Left colon (tissue), 2 donors: Measurements from ENCODE around the gene NUB1. TPM values are rescaled to one million over a fixed set of nuclear protein-coding genes. Genes with fewer than 3 reads are reported as not detected.

Experiments used
- ATAC-seq: fragments of 200-7000 bp; cut with Tn5 transposase; one replicate; pipeline ENCODE4 v1.9.1; 2020; ENCODE audit warnings: mild to moderate bottlenecking, moderate library complexity
- DNase-seq, 2 donors: peaks; one replicate each; pipeline ENCODE4 v3.0.0-alpha.2; 2020
- intact Hi-C, 2 donors: fragments of 100-400 bp; cut with DNase I in 1 of 2; cut with micrococcal nuclease in 1 of 2; formaldehyde crosslinking; loops; one replicate each; pipeline versions ENCODE4 v1.11.2 to v1.14.0; 2022; cut with DNase I, micrococcal nuclease
- total RNA-seq, 2 donors: library from RNA; stranded (reverse); fragmentation: NEBNext Ultra II Directional; extraction: Animal tissue kit (Norgen Biotek cat#: 25700); gene quantifications; one replicate each; pipeline ENCODE4 v1.2.1, GENCODE V29; 2021
- donor health status: DM: no; HTN: no; CAD: no.
- donor health status: DM: yes; HTN: yes; CAD: no.

The NUB1 gene
- total RNA-seq, 2 donors from 2014 or later = 50.7 to 53.3 TPM

DNA sequence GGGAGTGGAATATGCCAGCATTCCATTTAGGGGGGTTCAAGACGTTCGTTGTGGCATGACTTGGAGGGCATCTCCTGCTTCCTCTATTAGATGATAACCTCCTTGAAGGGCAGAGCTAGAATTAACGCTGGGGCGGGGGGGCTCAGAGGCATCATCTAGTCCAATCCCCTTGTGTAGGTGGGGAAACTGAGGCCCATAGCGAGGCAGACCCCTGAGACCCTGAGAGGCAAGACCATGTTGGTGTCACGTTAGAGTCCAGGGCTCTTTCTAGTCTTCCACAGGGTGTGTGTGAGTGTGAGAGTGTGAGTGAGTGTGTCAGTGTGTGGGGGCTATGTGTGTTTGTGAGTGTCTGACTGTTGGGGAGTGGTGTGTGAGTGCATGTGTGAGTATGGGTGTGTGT lies 29.3 kb upstream of the NUB1 start:
- intact Hi-C loops = no loop called here
- no peak for DNase-seq
- ATAC-seq = no peak

- intact Hi-C loops = no loop called here
- DNase-seq = no peak
- ATAC-seq = no peak
These were observed 28.5 kb upstream of the NUB1 start for GRCh38 chr7:151312831-151313809.

DNA sequence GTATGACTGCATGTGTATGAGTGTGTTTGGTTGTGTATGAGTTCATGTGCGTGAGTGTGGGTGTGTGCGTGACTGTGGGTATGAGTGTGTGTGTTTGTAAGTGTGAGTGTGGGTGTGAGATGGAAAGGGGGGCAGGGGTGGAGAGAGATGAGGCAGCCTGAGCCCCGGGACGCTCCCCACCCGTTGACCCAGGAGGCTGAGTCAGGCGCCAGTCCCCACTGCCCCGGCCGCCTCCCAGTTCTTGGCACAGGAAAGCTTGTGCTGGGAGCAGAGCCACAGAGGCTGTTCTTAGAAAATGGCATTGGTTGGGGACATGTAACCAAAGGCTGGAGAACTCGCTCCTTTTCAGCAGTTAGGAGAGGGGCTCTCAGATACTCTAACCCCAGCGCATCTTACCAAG lies 27.8 kb upstream of the NUB1 start:
- ATAC-seq (no peak), DNase-seq (no peak)
- intact Hi-C loops = loop anchor here in 1 of 2 donors (2.0 kb wide), 1 partner anchor 37 kb away; no protein-coding TSS in a partner anchor

DNA sequence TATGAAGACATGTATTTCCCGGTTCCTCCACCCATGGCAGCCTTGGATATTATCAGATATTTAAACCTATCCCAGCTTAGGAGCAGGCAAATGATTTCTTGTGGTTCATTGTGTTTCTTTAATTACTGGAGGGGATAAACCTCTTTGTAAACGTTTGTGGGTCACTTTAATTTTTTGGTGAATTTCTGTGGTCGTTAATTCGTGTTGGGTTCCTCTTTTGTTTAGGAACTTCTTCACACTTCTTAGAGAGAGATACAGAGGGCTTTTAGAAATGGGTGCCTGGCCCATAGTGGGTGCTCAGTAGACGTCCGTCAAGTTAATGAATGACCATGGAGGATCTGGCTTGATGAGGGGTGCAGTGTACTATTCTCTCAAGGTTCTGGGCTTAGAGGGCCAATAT lies 27.2 kb upstream of the NUB1 start:
- ATAC-seq = no peak
- no peak for DNase-seq
- intact Hi-C loops = loop anchor here in 1 of 2 donors (2.0 kb wide), 1 partner anchor 36 kb away; no protein-coding TSS in a partner anchor

- DNase-seq = peak; percentile 45 to 70
- peak; percentile 67 for ATAC-seq
- intact Hi-C loops = loop anchor here in 1 of 2 donors (2.0 kb wide), 1 partner anchor 36 kb away; no protein-coding TSS in a partner anchor
These were observed 26.5 kb upstream of the NUB1 start for GRCh38 chr7:151315038-151315655.

DNA sequence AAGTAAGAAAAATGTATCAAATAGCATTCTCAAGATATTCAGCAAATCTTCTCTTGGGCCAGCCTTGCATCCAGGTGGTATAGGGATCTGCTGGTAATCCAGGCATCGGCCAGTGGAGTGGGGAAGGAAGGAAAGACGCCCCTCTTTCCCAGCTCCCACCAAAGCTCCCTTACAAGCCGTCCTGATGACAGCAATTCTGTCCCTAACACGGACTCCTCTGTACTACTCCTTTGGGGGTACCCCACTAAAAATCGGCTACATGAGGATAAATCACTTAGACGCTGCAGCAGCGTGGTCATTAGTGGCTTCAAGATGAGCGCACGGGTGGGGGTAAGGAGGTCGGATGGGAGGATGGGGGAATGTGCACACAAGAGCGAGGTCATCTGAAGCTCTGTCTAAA lies 24.7 kb upstream of the NUB1 start:
- intact Hi-C loops = no loop called here
- no peak for ATAC-seq
- DNase-seq = no peak

- DNase-seq (no peak), ATAC-seq (no peak)
- intact Hi-C loops = no loop called here
These were observed 23.7 kb upstream of the NUB1 start for GRCh38 chr7:151317936-151318335.

GRCh38 chr7:151319189-151319588 lies 22.4 kb upstream of the NUB1 start:
- ATAC-seq (no peak), DNase-seq (no peak)
- intact Hi-C loops = no loop called here

DNA sequence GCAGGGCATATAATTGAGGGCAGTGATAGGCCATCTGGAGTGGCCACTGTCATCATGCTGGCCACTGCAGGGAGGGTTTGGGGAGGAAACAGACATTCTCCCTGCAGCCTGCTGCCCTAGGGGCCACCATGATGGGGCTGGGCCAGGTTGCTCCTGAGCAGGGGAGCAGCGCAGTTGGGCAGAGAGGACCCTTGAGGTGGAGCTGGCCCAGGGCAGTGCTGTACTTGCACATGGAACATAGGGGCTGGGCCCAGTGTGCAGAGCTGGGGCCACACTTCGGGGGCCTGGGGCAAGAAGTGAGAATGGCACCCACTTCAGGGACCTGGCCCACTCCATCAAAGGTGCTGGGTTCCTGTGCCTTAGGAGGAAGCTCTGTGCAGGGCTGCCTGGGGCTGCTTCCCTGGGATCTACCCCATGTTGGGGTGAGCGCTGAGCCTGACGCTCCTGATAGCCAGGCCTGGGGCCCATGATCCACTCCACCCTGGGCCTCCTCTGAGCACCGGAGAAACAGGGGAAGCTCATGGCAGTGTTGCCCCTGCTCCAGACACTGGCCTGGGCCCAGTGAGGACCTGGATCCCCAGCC lies 21.3 kb upstream of the NUB1 start:
- intact Hi-C loops = no loop called here
- DNase-seq (no peak), ATAC-seq (no peak)

DNA sequence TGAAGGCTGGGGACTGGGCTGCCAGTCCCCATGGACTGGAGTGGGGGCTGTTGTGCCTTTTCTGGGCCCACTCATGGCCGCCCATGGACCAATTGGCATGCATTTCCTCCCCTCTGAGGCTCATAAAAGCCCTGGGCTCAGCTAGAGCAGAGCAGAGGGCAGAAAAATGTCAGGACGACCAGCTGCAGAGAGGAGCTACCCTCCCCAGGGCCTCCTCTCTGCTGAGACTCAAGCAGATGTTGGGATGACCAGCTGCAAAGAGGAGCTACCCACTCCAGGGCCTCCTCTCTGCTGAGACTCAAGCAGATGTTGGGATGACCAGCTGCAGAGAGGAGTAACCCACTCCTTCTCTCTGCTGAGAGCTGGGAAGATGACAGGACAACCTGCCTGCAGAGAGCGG lies 20.3 kb upstream of the NUB1 start:
- DNase-seq = no peak
- intact Hi-C loops = no loop called here

DNA sequence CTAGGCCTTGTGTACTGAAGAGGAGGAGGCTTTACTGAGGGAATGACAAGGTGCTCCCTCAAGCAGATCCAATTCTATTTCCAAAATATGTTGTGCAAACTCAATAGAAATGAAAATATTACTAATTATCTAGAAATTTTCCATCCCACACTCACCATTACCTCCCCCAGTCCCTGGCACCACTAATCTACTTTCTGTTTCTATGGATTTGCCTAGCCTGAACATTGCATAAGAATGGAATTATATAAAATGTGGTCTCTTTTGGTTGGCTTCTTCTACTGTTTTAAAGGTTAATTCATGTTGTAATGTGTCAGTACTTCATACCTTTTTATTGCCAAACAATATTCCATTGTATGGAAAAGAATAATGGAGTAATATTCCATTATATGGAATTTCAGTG lies 18.7 kb upstream of the NUB1 start:
- intact Hi-C loops = no loop called here
- DNase-seq = no peak
- ATAC-seq = no peak

More for the DNA sequence above, 20.3 kb upstream of the NUB1 start:
- no peak for ATAC-seq

DNA sequence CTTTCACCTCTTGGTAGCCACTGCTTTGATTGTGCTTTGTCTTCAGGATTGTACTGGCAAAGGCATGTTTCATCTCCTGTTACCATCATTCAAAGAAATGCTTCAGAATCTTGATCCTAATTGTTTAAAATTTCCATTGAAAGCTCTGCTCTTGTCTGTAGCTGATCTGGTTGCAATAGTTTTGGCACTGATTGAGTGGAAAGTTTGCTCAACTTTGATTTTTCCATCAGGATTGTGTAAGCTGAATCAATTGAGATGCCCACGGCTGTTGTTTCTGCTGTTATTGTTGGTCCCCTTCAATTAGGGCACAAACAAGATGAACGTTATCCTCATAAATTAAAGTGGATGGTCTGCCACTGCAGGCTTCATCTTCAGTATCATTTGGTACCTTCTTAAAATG lies 14.6 kb upstream of the NUB1 start:
- DNase-seq (no peak), ATAC-seq (no peak)
- intact Hi-C loops = no loop called here

DNA sequence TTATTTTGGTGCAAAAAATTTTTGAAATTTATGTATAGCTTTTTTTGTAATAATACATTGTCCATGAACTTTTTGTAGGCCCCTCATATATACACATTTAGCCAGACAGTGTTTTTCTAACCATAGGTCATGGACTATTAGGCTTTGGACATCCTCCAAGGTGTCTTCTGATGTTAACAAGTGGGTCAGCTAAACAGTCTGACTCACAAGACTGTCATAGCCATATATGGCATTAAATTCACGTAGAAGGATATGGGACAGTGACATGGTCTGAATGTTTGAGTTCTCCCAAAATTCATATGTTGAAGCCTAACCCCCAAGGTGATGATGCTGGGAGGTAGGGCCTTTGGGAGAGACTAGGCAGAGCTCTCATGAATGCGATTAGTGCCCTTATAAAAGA lies 14.0 kb upstream of the NUB1 start:
- DNase-seq (no peak), ATAC-seq (no peak)
- intact Hi-C loops = no loop called here

DNA sequence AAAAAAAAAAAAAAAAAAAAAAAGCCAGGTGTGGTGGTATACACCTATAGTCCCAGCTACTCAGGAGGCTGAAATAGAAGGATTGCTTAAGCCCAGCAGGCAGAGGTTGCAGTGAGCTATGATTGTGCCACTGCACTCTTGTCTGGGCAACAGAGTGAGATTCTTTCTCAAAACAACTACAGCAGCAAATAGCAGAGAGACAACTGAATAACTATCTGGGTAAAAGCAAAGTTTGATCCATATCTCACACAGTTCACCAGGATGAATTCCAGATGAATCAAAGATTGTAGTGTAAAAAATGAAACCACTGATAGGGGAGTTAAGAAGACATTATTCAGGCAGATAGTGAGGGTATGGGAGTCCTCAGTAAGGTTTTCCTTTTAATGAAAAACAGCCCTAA lies 11.4 kb upstream of the NUB1 start:
- ATAC-seq = no peak
- intact Hi-C loops = no loop called here
- DNase-seq = no peak

GRCh38 chr7:151330661-151331060 lies 11.0 kb upstream of the NUB1 start:
- intact Hi-C loops = no loop called here
- ATAC-seq = no peak
- no peak for DNase-seq

GRCh38 chr7:151334628-151335027 lies 7.0 kb upstream of the NUB1 start:
- DNase-seq = no peak
- ATAC-seq = no peak
- intact Hi-C loops = no loop called here

- ATAC-seq = no peak
- intact Hi-C loops = no loop called here
- DNase-seq = no peak
These were observed 5.4 kb upstream of the NUB1 start for GRCh38 chr7:151336027-151336708.

- no peak for ATAC-seq
- no peak for DNase-seq
- intact Hi-C loops = no loop called here
These were observed 4.3 kb upstream of the NUB1 start for GRCh38 chr7:151337346-151337745.

- intact Hi-C loops = no loop called here
These were observed 2.8 kb upstream of the NUB1 start for GRCh38 chr7:151338809-151339208.

More at GRCh38 chr7:151338809-151339208, 2.8 kb upstream of the NUB1 start:
- ATAC-seq (no peak), DNase-seq (no peak)
